DND-41 (cell line): Measurements from ENCODE around the gene MBNL3.

Experiments
- EZH2 ChIP-seq: IDR thresholded peaks from 3 replicates; pipeline ENCODE4 v1.6.1; 2012; ENCODE audit warnings: borderline replicate concordance, low read depth, mild to moderate bottlenecking, moderate library complexity, low read length, inconsistent platforms; ENCODE audit not compliant: severe bottlenecking
- TF ChIP-seq, protein P1 (sequence below): IDR thresholded peaks from 2 replicates; pipeline ENCODE4 v1.5.1; 2012; ENCODE audit warnings: borderline replicate concordance, low read length, moderate library complexity, mild to moderate bottlenecking; ENCODE audit not compliant: poor library complexity, severe bottlenecking; ENCODE audit errors: extremely low read depth

DNA sequence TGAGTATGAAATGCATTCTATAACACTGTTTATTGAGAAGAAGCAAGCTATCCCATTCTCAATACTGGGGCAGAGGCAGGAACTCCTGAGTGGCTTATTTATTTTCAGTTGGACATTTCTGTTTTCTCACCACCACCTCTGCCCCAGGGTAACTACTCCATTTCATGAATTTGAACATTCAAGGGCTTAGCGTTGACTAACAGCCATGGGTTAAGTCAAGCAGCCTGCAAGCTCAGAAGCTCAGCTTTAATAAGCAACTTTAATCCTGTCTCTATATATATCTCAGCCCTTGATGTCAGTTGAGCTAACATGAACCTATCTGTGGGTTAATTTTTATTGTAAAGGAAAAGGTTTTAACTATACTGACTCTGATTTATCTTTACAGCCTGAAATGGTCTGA lies 93.8 kb downstream of the MBNL3 start:
- TF ChIP-seq, protein P1, sequence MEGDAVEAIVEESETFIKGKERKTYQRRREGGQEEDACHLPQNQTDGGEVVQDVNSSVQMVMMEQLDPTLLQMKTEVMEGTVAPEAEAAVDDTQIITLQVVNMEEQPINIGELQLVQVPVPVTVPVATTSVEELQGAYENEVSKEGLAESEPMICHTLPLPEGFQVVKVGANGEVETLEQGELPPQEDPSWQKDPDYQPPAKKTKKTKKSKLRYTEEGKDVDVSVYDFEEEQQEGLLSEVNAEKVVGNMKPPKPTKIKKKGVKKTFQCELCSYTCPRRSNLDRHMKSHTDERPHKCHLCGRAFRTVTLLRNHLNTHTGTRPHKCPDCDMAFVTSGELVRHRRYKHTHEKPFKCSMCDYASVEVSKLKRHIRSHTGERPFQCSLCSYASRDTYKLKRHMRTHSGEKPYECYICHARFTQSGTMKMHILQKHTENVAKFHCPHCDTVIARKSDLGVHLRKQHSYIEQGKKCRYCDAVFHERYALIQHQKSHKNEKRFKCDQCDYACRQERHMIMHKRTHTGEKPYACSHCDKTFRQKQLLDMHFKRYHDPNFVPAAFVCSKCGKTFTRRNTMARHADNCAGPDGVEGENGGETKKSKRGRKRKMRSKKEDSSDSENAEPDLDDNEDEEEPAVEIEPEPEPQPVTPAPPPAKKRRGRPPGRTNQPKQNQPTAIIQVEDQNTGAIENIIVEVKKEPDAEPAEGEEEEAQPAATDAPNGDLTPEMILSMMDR: no peak
- TF ChIP-seq EZH2: no peak
